Activated T-cell treated with anti-CD3 and anti-CD28 coated beads, Interleukin-2, amount 50 U/mL, for 4 hours (primary cell): ENCODE results near the gene SPRN. TPM values are rescaled to one million over a fixed set of nuclear protein-coding genes. Genes with fewer than 3 reads are reported as not detected.
"Not testable (repeated sequence)": the region's sequence is repeated elsewhere in the genome, so short reads cannot be mapped to it uniquely, and the experiment has no call there.

ENCODE experiments used
- ATAC-seq, 2 donors: fragments of 200-7000 bp; cut with Tn5 transposase; one replicate each; pipeline ENCODE4 v1.10.0; 2021
- DNase-seq: peaks from one replicate; pipeline ENCODE4 v3.0.0-alpha.2; 2020
- H3K27me3 Mint-ChIP-seq: one replicate; pipeline ENCODE4 v1.8.0; 2021; ENCODE audit warnings: low read depth, mixed read lengths
- H3K36me3 Mint-ChIP-seq: one replicate; pipeline ENCODE4 v1.8.0; 2022; ENCODE audit warnings: mixed read lengths; ENCODE audit not compliant: insufficient read depth
- H3K4me1 Mint-ChIP-seq: one replicate; pipeline ENCODE4 v1.8.0; 2021; ENCODE audit warnings: low read depth, mixed read lengths
- H3K4me3 Mint-ChIP-seq: one replicate; pipeline ENCODE4 v1.8.0; 2021; ENCODE audit warnings: mild to moderate bottlenecking, moderate library complexity, mixed read lengths
- H3K9me3 Mint-ChIP-seq: one replicate; pipeline ENCODE4 v1.8.0; 2021; ENCODE audit warnings: mixed read lengths
- total RNA-seq, 3 donors: library from RNA; stranded (reverse); gene quantifications; one replicate each; pipeline ENCODE4 v1.2.1, GENCODE V29; 2021

The SPRN gene
- total RNA-seq, 3 donors from 2014 or later: not detected

DNA sequence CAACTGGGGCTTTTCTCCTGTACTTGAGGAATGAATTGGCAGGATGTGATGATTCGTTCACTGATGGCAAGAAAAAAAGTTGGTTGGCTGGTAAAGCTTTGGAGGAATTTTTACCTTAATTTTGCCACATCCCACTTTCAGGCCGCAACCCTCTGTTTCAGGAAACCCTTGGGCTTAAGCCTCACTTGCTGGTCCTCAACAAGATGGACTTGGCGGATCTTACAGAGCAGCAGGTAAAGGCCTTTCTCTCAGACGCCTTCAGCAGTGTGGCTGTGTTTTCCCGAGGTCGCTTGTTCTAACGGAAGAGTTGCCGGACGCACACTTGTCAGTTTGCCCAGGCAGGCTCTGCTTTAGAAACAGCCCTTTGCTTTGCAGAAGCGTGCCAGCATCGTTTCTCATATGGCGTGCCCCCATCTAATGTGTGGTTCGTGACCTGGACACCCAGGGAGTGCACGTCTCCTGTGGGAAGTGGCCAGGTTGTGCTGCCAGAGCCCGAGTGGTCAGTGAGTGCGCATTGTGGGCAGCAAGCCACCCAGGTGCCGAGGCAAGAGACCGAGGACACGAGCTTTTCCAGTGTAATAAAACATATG lies 28.3 kb downstream of the SPRN start:
- H3K4me1 Mint-ChIP-seq: peaks cover 45% of the 10 kb centered on the region
- no peak for ATAC-seq

DNA sequence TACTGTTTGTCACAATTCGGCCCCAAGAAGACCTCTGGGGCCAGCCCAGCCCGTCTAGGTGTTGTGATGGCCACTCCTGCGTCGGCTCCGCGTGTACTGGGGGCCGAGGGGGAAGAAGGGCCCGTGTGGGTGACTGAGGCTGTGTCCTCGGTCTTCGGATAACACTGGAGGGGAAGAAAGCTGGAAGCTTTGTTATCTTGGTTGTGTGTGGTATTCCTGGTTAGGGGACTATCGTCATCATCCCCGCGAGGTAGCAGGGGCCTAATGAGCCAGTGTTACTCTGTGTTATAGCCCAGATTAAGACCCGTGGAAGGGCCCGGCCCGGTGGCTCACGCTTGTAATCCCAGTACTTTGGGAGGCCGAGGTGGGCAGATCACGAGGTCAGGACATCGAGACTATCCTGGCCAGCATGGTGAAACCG lies 29.6 kb downstream of the SPRN start:
- H3K27me3 Mint-ChIP-seq: no peaks in the 10 kb centered on the region
- DNase-seq (no peak), ATAC-seq (no peak)
- H3K36me3 Mint-ChIP-seq: peaks cover 16% of the 10 kb centered on the region
- peak overlapping the region; percentile 91 for H3K4me3 Mint-ChIP-seq
- H3K9me3 Mint-ChIP-seq: no peaks in the 10 kb centered on the region
- H3K4me1 Mint-ChIP-seq: peaks cover 49% of the 10 kb centered on the region

More for the DNA sequence above, 28.3 kb downstream of the SPRN start:
- peaks cover 18% of the 10 kb centered on the region for H3K36me3 Mint-ChIP-seq
- H3K4me3 Mint-ChIP-seq: peak overlapping the region; percentile 91
- H3K27me3 Mint-ChIP-seq: no peaks in the 10 kb centered on the region
- H3K9me3 Mint-ChIP-seq: no peaks in the 10 kb centered on the region
- no peak for DNase-seq

DNA sequence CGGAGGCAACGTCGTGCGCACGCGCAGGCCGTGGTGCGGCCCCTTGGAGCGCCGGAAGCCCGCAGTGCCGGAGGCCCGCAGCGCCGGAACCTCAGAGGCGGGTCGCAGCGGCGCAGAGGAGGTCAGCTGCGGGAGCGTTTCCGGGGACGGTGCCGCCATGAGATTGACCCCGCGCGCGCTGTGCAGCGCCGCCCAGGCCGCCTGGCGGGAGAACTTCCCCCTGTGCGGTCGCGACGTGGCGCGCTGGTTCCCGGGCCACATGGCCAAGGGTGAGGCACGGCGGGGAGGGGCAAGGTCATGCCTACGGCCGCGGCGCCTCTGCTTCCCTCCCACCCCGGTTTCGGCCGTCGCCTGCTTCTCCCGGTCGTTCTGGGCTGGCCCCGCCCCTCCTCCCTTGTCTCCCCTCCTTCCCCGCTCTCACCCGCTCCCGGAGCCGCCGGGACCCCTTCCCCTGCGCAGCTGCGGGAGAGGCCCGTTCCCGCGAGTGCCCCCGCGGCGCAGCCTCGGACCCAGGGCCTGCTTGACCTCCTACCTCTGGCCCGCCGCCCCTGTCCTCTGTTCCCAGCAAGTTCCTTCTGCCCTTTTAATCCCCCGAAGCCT lies 30.3 kb downstream of the SPRN start, which contains the start of gene MTG1:
Gene MTG1 (plus strand): TSS at position 94 of the 600 bp plus-strand sequence. CDS start 64 bp downstream, at position 158.
- DNase-seq (peak; percentile 93), ATAC-seq (peak; percentile 83 to 87)
- Mint-ChIP-seq H3K9me3 (no peaks in the 10 kb centered on the region), H3K4me1 (peaks cover 50% of the 10 kb centered on the region), H3K36me3 (peaks cover 11% of the 10 kb centered on the region), H3K4me3 (peak within 1 kb of the TSS; percentile 91), H3K27me3 (no peaks in the 10 kb centered on the region)

DNA sequence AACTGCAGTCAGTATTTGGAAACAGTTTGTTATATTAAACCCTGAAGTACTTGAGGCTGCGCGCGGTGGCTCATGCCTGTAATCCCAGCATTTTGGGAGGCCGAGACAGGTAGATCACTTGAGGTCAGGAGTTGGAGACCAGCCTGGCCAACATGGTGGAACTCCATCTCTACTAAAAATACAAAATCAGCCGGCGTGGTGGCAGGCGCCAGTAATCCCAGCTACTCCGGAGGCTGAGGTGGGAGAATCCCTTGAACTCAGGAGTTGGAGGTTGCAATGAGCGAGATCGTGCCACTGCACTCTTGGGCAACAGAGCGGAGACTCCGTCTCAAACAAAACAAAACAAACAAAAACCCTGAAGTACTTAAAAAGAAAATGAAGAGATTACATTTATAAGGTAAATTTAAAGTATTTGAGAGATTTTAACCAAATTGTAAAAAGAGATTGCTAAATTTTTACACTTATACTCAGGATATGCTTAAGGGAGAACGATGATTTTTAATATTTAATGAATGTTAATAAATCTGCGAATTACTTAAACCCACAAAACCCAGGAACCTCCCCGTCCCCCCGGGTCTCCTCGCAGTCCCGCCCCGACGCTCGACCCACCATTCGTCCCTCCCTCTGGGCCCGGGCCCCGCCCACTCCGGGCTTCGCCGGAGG lies 30.9 kb downstream of the SPRN start:
- DNase-seq (no peak), ATAC-seq (no peak)
- peaks cover 10% of the 10 kb centered on the region for H3K36me3 Mint-ChIP-seq
- H3K4me1 Mint-ChIP-seq: peaks cover 56% of the 10 kb centered on the region
- H3K27me3 Mint-ChIP-seq: no peaks in the 10 kb centered on the region
- no peaks in the 10 kb centered on the region for H3K9me3 Mint-ChIP-seq
- peak overlapping the region; percentile 91 for H3K4me3 Mint-ChIP-seq

DNA sequence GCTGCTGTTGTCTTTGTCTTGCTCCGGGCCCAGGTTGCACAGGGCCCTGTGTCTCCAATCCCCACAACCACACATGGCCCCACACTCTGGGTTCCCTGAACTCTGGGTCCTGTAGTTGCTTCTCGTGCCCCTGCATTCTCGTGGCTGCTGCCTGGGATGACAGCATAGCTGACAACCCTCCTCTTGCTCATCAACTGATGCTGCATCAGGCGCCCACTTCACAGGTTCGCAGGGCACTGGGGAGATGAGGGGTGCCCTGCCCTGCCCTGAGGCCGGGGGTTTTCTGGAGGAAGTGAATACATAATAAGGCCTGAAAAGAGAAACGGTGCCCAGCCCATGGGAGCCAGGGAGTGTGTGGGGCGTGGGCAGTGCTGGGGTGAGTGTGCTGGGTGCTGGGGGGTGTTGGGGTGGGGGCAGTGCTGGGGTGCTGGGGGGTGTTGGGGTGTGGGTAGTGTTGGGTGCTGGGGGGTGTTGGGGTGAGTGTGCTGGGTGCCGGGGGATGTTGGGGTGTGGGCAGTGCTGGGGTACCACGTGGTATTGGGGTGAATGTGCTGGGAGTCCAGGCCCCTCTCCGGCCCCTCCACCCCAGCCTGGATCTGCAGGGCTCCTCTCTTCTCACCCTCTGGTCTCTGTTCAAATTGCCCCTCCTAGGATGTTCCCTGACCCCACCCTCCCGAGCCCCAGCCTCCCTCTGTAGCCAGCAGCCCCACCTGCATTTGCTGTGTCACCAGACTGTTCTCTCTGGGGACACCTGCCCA lies 32.5 kb downstream of the SPRN start:
- peak overlapping the region; percentile 21 for H3K4me3 Mint-ChIP-seq
- no peaks in the 10 kb centered on the region for H3K27me3 Mint-ChIP-seq
- ATAC-seq: no peak
- peaks cover 57% of the 10 kb centered on the region for H3K4me1 Mint-ChIP-seq
- no peak for DNase-seq
- peaks cover 3% of the 10 kb centered on the region for H3K36me3 Mint-ChIP-seq
- H3K9me3 Mint-ChIP-seq: no peaks in the 10 kb centered on the region

DNA sequence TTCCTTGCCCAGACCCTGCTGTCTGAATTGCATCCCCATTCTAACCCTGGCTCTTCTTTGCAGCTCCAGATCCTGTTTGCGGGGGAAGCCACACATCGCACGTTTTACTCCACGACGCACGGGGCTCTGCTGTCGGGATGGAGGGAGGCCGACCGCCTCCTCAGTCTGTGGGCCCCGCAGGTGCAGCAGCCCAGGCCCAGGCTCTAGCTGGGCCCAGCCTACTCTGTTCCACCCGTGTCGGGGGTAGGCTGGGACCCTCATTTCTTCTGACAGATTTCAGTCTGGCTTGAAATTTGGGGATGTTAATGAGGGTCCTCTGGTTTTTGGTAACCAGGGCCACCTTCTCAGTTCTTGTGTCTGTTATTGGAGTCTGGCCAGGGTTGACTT lies 33.2 kb downstream of the SPRN start:
- ATAC-seq: no peak
- Mint-ChIP-seq H3K9me3 (no peaks in the 10 kb centered on the region), H3K36me3 (peaks cover 3% of the 10 kb centered on the region), H3K4me1 (peaks cover 56% of the 10 kb centered on the region), H3K4me3 (peak overlapping the region; percentile 48), H3K27me3 (no peaks in the 10 kb centered on the region)
- DNase-seq: no peak

DNA sequence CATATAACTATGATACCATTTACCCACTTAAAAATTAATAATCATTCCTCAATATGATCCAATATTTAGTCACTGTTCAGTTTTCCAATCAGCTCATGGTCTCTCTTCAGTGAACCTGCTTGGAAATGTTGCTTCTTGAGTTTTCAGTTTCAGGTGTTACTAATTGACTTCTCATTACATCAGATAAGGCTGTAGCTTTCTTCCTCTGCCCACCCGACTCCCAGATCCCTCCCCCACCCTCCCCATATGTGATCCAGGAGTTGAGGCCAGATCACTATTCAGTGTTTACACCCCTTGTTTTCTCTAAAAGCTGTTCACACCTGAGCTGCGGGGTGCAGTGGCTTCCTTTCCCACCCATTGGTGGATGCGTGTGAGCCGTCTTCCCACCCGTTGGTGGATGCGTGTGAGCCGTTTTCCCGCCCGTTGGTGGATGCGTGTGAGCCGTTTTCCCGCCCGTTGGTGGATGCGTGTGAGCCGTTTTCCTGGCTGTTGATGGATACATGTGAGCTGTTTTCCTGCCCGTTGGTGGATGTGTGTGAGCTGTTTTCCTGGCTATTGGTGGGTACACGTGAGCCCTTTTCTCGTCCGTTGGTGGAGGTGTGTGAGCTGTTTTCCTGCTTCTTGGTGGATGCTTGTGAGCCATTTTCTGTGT lies 33.7 kb downstream of the SPRN start:
- DNase-seq (no peak), ATAC-seq (peak; percentile 7 to 16)
- peaks cover 3% of the 10 kb centered on the region for H3K36me3 Mint-ChIP-seq
- peak overlapping the region; percentile 65 for H3K4me3 Mint-ChIP-seq
- H3K4me1 Mint-ChIP-seq: peaks cover 53% of the 10 kb centered on the region
- no peaks in the 10 kb centered on the region for H3K9me3 Mint-ChIP-seq
- H3K27me3 Mint-ChIP-seq: no peaks in the 10 kb centered on the region

DNA sequence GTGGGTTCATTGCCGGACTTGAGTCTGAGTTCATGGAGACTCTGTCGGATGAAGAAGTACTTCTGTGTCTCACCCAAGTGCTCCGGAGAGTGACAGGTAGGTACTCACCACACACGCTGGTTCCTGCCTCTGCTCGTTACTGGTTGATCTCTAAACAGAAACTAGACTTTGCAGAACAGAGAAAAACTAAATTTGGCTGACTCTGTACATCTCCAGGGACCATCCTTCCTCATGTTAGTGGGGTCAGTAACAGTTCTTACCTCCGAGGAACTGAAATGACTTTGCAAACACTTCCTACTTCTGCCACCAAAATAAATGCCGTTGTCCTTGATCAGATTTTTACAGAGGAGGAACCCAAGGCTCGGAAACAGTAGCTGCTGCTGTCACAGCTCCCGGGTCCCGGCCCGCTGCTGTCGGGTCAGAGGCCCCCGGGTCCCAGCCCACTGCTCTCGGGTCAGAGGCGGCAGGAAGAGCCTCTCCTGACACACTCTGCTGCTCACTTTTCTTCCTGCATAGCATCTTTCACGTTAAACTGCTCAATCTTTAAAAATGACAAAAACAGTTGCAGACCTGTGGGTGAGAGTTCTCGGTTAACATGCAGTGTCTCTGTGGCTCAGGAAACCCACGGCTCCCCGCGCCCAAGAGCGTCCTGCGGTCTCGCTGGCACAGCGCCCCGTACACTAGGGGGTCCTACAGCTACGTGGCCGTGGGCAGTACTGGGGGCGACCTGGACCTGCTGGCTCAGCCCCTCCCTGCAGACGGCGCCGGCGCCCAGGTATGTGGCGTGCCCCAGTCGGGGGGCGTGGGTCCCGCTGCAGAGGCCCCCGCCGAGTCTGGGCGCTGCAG lies 35.2 kb downstream of the SPRN start:
- Mint-ChIP-seq H3K9me3 (no peaks in the 10 kb centered on the region), H3K4me3 (peak overlapping the region; percentile 76), H3K36me3 (no peaks in the 10 kb centered on the region), H3K27me3 (no peaks in the 10 kb centered on the region), H3K4me1 (peaks cover 42% of the 10 kb centered on the region)
- ATAC-seq: peak; percentile 49 to 58
- peak; percentile 35 for DNase-seq

DNA sequence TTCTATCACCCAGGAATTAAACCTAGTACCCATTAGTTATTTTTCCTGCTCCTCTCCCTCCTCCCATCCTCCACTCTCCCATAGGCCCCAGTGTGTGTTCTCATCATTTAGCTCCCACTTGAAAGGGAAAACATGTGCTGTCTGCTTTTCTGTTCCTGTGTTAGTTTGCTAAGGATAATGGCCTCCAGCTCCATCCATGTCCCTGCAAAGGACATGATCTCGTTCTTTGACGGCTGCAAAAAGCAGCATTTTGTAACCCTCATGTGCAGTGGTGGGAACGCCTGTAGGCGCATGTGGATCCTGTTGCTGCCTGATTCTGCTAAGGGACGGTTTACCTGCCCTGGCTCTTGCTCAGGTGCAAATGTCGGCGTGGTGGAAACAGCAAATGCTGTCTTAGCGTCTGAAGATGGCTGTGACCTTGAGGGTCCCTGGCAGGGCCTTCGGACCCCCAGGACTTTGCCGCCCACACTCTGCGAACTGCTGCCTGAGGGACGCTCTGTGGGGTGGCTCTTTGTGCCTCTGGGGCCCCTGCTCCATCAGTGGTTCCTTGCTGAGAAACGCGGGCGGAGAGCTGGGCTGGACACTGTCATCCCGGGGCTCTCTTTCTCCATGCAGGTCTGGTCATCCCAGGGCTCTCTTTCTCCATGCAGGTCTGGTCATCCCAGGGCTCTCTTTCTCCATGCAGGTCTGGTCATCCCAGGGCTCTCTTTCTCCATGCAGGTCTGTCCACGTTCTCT lies 36.0 kb downstream of the SPRN start:
- H3K4me3 Mint-ChIP-seq: peak overlapping the region; percentile 76
- H3K27me3 Mint-ChIP-seq: no peaks in the 10 kb centered on the region
- H3K4me1 Mint-ChIP-seq: peaks cover 40% of the 10 kb centered on the region
- H3K9me3 Mint-ChIP-seq: no peaks in the 10 kb centered on the region
- ATAC-seq: no peak
- H3K36me3 Mint-ChIP-seq: no peaks in the 10 kb centered on the region
- no peak for DNase-seq

DNA sequence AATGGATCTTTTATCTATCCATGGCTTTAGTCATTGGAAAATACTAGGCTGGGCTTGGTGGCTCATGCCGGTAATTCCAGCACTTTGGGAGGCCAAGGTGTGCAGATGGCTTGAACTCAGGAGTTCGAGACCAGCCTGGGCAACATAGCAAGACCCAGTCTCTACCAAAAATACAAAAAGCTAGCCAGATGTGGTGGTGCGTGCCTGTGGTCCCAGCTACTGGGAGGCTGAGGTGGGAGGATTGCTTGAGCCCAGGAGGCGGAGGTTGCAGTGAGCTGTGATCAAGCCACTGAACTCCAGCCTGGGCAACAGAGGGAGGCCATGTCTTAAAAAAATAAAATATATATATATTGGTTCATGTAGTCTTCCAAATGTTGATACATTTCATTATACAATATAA lies 37.5 kb downstream of the SPRN start:
- not testable (repeated sequence) for H3K9me3 Mint-ChIP-seq, H3K36me3 Mint-ChIP-seq

DNA sequence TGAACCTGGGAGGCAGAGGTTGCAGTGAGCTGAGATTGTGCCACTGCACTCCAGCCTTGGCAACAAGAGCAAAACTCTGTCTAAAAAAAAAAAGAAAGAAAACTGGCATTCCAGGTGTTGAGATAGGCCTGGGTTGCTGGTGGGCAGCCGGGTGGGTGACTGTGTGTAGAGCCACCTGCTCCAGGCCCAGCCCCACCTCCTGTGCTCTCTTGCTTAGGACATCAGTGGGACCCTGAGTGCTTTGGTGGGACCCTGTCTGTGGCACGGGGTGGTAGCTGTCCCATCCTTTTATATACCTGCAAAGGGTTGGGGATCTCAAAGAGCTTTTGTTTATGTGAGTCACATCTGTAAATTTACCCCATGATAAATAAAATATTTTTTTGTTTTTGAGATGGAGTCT lies 39.2 kb downstream of the SPRN start:
- DNase-seq: no peak
- no peaks in the 10 kb centered on the region for H3K36me3 Mint-ChIP-seq
- peaks cover 22% of the 10 kb centered on the region for H3K4me1 Mint-ChIP-seq
- no peaks in the 10 kb centered on the region for H3K9me3 Mint-ChIP-seq
- no peak overlapping the region for H3K4me3 Mint-ChIP-seq
- H3K27me3 Mint-ChIP-seq: no peaks in the 10 kb centered on the region
- no peak for ATAC-seq

More for the DNA sequence above, 37.5 kb downstream of the SPRN start:
- H3K27me3 Mint-ChIP-seq, H3K4me3 Mint-ChIP-seq, DNase-seq, ATAC-seq: not testable (repeated sequence)
- H3K4me1 Mint-ChIP-seq: peaks cover 38% of the 10 kb centered on the region

DNA sequence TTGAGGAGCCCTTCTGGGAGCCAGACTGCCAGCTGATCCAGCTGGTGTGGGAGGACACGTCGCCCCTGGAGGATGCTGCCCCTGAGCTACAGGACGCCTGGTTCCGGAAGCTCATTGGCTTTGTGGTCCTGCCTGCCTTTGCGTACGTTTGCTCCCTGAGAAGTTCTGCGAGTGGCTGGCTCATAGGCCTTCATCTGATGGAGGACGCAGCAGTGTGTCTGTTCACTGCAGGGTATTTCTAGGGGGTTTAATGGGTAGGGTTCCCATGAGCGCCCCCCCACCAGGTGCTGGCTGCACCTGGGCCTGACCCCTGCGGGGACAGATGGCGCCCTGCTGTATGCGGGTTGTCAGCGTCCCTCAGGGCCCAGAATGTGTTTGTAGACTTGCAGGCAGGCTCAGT lies 40.4 kb downstream of the SPRN start:
- Mint-ChIP-seq H3K27me3 (no peaks in the 10 kb centered on the region), H3K36me3 (no peaks in the 10 kb centered on the region), H3K4me3 (no peak overlapping the region), H3K4me1 (peaks cover 18% of the 10 kb centered on the region), H3K9me3 (no peaks in the 10 kb centered on the region)
- no peak for DNase-seq
- no peak for ATAC-seq

DNA sequence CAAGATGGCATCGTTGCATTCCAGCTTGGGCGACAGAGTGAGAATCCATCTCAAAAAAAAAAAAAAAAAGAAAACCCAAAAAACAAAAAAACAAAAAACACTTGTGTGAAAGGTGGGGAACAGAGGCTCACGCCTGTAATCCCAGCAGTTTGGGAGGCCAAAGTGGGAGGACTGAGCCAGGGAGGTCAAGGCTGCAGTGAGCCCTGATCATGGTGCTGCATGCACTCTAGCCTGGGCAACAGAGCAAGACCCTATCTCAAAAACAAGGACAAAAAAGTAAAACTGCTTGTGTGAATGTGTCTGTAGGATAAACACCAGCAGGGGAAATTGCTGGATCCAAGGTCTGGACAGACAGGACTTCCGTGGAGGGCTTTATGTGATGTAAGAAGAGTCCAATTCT lies 40.9 kb downstream of the SPRN start:
- Mint-ChIP-seq H3K4me1 (peaks cover 13% of the 10 kb centered on the region), H3K27me3 (no peaks in the 10 kb centered on the region), H3K36me3 (no peaks in the 10 kb centered on the region), H3K9me3 (no peaks in the 10 kb centered on the region), H3K4me3 (no peak overlapping the region)
- no peak for DNase-seq
- ATAC-seq: no peak
